Coronary artery (tissue), 2 donors: ENCODE measurements around the gene C16orf74.

ENCODE experiments used
- DNase-seq: peaks from one replicate; pipeline ENCODE4 v3.0.0-alpha.2; 2017; ENCODE audit warnings: low spot score
- H3K27ac ChIP-seq, 2 donors: fragments of 200-600 bp; sonication (generic); one replicate each; pipeline ENCODE4 v1.5.1; 2016 to 2019
- H3K4me3 ChIP-seq: fragments of 200-600 bp; sonication (generic); 2 replicates; pipeline ENCODE4 v1.5.1; 2016; ENCODE audit warnings: mild to moderate bottlenecking, moderate library complexity
- CTCF ChIP-seq: fragments of 200-600 bp; sonication (generic); IDR thresholded peaks from one replicate; pipeline ENCODE4 v1.5.1; 2019; ENCODE audit warnings: antibody characterized with exemption

C16orf74 gene

GRCh38 chr16:85783441-85783840 is 32.5 kb upstream of the C16orf74 start:
- Histone ChIP-seq H3K27ac (no peak overlapping the region), H3K4me3 (no peak overlapping the region)
- no peak for TF ChIP-seq CTCF
- no peak for DNase-seq

- TF ChIP-seq CTCF = no peak
- Histone ChIP-seq H3K4me3 (no peak overlapping the region), H3K27ac (no peak overlapping the region)
- no peak for DNase-seq
Measured at GRCh38 chr16:85782451-85782850, 31.6 kb upstream of the C16orf74 start.

GRCh38 chr16:85781695-85782370 is 30.9 kb upstream of the C16orf74 start:
- no peak for DNase-seq
- H3K4me3 ChIP-seq = no peak overlapping the region
- H3K27ac ChIP-seq = no peak overlapping the region
- TF ChIP-seq CTCF = no peak

GRCh38 chr16:85781156-85781555 is 30.3 kb upstream of the C16orf74 start:
- no peak overlapping the region for H3K27ac ChIP-seq
- no peak for DNase-seq
- TF ChIP-seq CTCF = no peak
- no peak overlapping the region for H3K4me3 ChIP-seq

- Histone ChIP-seq H3K27ac (no peak overlapping the region), H3K4me3 (no peak overlapping the region)
- TF ChIP-seq CTCF = no peak
- no peak for DNase-seq
Measured at GRCh38 chr16:85780281-85780680, 29.4 kb upstream of the C16orf74 start.

- Histone ChIP-seq H3K4me3 (no peak overlapping the region), H3K27ac (no peak overlapping the region)
- no peak for TF ChIP-seq CTCF
- no peak for DNase-seq
Measured at GRCh38 chr16:85778873-85779272, 28.0 kb upstream of the C16orf74 start.

GRCh38 chr16:85777583-85778310 is 26.9 kb upstream of the C16orf74 start:
- Histone ChIP-seq H3K4me3 (no peak overlapping the region), H3K27ac (no peak overlapping the region)
- DNase-seq = no peak
- TF ChIP-seq CTCF = no peak
